GM23338 (cell line): ENCODE data around the gene AP3D1. TPM values are rescaled to one million over a fixed set of nuclear protein-coding genes. Genes with fewer than 3 reads are reported as not detected.
A peak's percentile ranks its signal among the peaks of the same experiment; 100 is the strongest.

Experiments used
- ATAC-seq: fragments of 200-7000 bp; cut with Tn5 transposase; 3 replicates; pipeline ENCODE4 v1.9.1; 2020
- DNase-seq: peaks from one replicate; pipeline ENCODE4 v3.0.0-alpha.2; 2015; ENCODE audit warnings: low spot score
- H2AFZ ChIP-seq: fragments of 200-600 bp; sonication (generic); 2 replicates; pipeline ENCODE4 v1.8.0; 2016; ENCODE audit warnings: antibody characterized with exemption, mild to moderate bottlenecking, moderate library complexity
- H3F3A ChIP-seq: fragments of 200-600 bp; sonication (generic); replicated peaks from 2 replicates; pipeline ENCODE4 v1.8.0; 2017; ENCODE audit warnings: antibody characterized with exemption, mixed run types, low read depth
- H3K27ac ChIP-seq: fragments of 200-600 bp; sonication (generic); 2 replicates; pipeline ENCODE4 v1.6.1; 2016; ENCODE audit warnings: low read depth
- H3K27me3 ChIP-seq: fragments of 200-600 bp; sonication (generic); 2 replicates; pipeline ENCODE4 v1.8.0; 2016; ENCODE audit warnings: mild to moderate bottlenecking, mixed run types, moderate library complexity; ENCODE audit not compliant: insufficient read depth
- H3K36me3 ChIP-seq: fragments of 200-600 bp; sonication (generic); 2 replicates; pipeline ENCODE4 v1.8.0; 2016; ENCODE audit warnings: mild to moderate bottlenecking; ENCODE audit not compliant: insufficient read depth
- H3K4me1 ChIP-seq: fragments of 200-600 bp; sonication (generic); 2 replicates; pipeline ENCODE4 v1.8.0; 2016; ENCODE audit warnings: mild to moderate bottlenecking, moderate library complexity; ENCODE audit not compliant: insufficient read depth
- H3K4me2 ChIP-seq: fragments of 200-600 bp; sonication (generic); 2 replicates; pipeline ENCODE4 v1.7.1; 2017; ENCODE audit warnings: mixed run types
- H3K4me3 ChIP-seq: fragments of 200-600 bp; sonication (generic); 2 replicates; pipeline ENCODE4 v1.6.1; 2016; ENCODE audit warnings: mixed run types
- H3K79me2 ChIP-seq: fragments of 200-600 bp; sonication (generic); replicated peaks from 2 replicates; pipeline ENCODE4 v1.8.0; 2017; ENCODE audit warnings: mild to moderate bottlenecking; ENCODE audit not compliant: insufficient read depth
- H3K9me2 ChIP-seq: fragments of 200-600 bp; sonication (generic); 2 replicates; pipeline ENCODE4 v1.8.0; 2017; ENCODE audit not compliant: insufficient read depth
- H4K20me1 ChIP-seq: fragments of 200-600 bp; sonication (generic); replicated peaks from 2 replicates; pipeline ENCODE4 v1.8.0; 2017; ENCODE audit warnings: mild to moderate bottlenecking; ENCODE audit not compliant: insufficient read depth
- H3K27ac Mint-ChIP-seq: 2 replicates; pipeline ENCODE4 v1.8.0; 2020; ENCODE audit warnings: inconsistent platforms, mild to moderate bottlenecking, moderate library complexity, mixed read lengths
- H3K27me3 Mint-ChIP-seq: 3 replicates; pipeline ENCODE4 v1.8.0; 2022; ENCODE audit warnings: low read depth, mild to moderate bottlenecking, moderate library complexity, mixed read lengths, inconsistent platforms; ENCODE audit not compliant: insufficient read depth, poor library complexity
- H3K36me3 Mint-ChIP-seq: 3 replicates; pipeline ENCODE4 v1.8.0; 2021; ENCODE audit warnings: low read depth, mild to moderate bottlenecking, inconsistent platforms, moderate library complexity, mixed read lengths
- H3K4me1 Mint-ChIP-seq: 3 replicates; pipeline ENCODE4 v1.8.0; 2020; ENCODE audit warnings: mild to moderate bottlenecking, inconsistent platforms, mixed read lengths
- H3K4me3 Mint-ChIP-seq: 3 replicates; pipeline ENCODE4 v1.8.0; 2021; ENCODE audit warnings: moderate library complexity, mild to moderate bottlenecking, inconsistent platforms, mixed read lengths
- H3K9me3 Mint-ChIP-seq: 3 replicates; pipeline ENCODE4 v1.8.0; 2020; ENCODE audit warnings: moderate library complexity, mild to moderate bottlenecking, inconsistent platforms, mixed read lengths
- CREB1 ChIP-seq: fragments of 250-450 bp; sonication (Bioruptor Pico); IDR thresholded peaks from 2 replicates; pipeline ENCODE4 v1.5.0; 2020; ENCODE audit warnings: low read depth, mild to moderate bottlenecking, moderate library complexity
- EZH2 ChIP-seq: fragments of 200-600 bp; sonication (generic); IDR thresholded peaks from one replicate; pipeline ENCODE4 v1.8.0; 2017; ENCODE audit warnings: antibody characterized with exemption, mild to moderate bottlenecking, low read depth; ENCODE audit not compliant: unreplicated experiment
- EZH2phosphoT487 ChIP-seq: fragments of 200-600 bp; sonication (generic); IDR thresholded peaks from one replicate; pipeline ENCODE4 v1.8.1; 2018; ENCODE audit warnings: antibody characterized with exemption; ENCODE audit not compliant: unreplicated experiment
- POLR2AphosphoS5 ChIP-seq: IDR thresholded peaks from 2 replicates; pipeline ENCODE4 v1.6.1; 2016; ENCODE audit warnings: antibody characterized with exemption, low read depth
- ZNF114 ChIP-seq: fragments of 250-450 bp; sonication (Bioruptor Pico); IDR thresholded peaks from 2 replicates; pipeline ENCODE4 v1.5.0; 2020; ENCODE audit warnings: mild to moderate bottlenecking, moderate library complexity
- ZNF331 ChIP-seq: fragments of 250-450 bp; sonication (Bioruptor Pico); IDR thresholded peaks from 2 replicates; pipeline ENCODE4 v1.5.0; 2020; ENCODE audit warnings: low read depth, mild to moderate bottlenecking, moderate library complexity
- polyA plus RNA-seq: library from polyadenylated mRNA; unstranded; fragments of >200 nt; fragmentation: Nextera tagmentation; extraction: Ambion mirVana; gene quantifications from 2 replicates; pipeline ENCODE4 v1.2.1, GENCODE V29; 2016
- total RNA-seq: library from RNA; depleted of rRNA; stranded (reverse); fragments of >200 nt; shearing (Covaris generic); gene quantifications from 2 replicates; pipeline ENCODE4 v1.2.3, GENCODE V29; 2014
- TF ChIP-seq, protein P1 (sequence below), 2 experiments: fragments of 200-600 bp in 1 of 2; sonication (generic) in 1 of 2; conservative IDR thresholded peaks; 2 replicates each; pipeline versions ENCODE4 v1.5.1 to v1.6.1; 2016 to 2017; ENCODE audit warnings: antibody characterized with exemption in 2 of 2, low read depth in 2 of 2, mild to moderate bottlenecking in 2 of 2, moderate library complexity in 1 of 2
- TF ChIP-seq, protein P2 (sequence below): IDR thresholded peaks from 2 replicates; pipeline ENCODE4 v1.6.1; 2016; ENCODE audit warnings: antibody characterized with exemption

Gene AP3D1
- total and polyA plus RNA-seq, 2 experiments from 2014 or later, result 101 to 236 TPM

DNA sequence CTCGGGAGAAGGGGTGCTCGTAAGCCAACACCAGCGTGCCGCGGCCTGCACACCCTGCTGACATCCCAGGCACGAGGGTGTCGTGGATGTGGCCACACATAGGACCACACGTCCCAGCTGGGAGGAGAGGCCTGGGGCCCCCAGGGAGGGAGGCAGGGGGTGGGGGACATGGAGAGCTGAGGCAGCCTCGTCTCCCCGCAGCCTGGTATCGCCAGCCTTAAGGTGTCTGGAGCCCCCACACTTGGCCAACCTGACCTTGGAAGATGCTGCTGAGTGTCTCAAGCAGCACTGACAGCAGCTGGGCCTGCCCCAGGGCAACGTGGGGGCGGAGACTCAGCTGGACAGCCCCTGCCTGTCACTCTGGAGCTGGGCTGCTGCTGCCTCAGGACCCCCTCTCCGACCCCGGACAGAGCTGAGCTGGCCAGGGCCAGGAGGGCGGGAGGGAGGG is 52.3 kb downstream of the AP3D1 start:
- no peaks in the 10 kb centered on the region for H3K79me2 ChIP-seq
- no peaks in the 10 kb centered on the region; the same call in none of the 2 replicates for H4K20me1 ChIP-seq

GRCh38 chr19:2097886-2098327 is 53.5 kb downstream of the AP3D1 start:
- Mint-ChIP-seq H3K27me3 (peaks cover 9% of the 10 kb centered on the region), H3K36me3 (peaks cover 20% of the 10 kb centered on the region), H3K4me3 (peak overlapping the region; percentile 34; the same call in 1 of the 3 replicates), H3K9me3 (no peaks in the 10 kb centered on the region), H3K4me1 (peaks cover 4% of the 10 kb centered on the region; the same call in 1 of the 3 replicates), H3K27ac (no peak overlapping the region)
- no peaks in the 10 kb centered on the region for H3K27me3 ChIP-seq
- H3K27ac ChIP-seq, result no peak overlapping the region
- no peaks in the 10 kb centered on the region for H3K79me2 ChIP-seq
- no peaks in the 10 kb centered on the region for H3K9me2 ChIP-seq
- no peak overlapping the region; the same call in 1 of the 2 replicates for H3K4me2 ChIP-seq
- no peak overlapping the region for H3K4me3 ChIP-seq
- no peaks in the 10 kb centered on the region; the same call in none of the 2 replicates for H4K20me1 ChIP-seq
- H3K4me1 ChIP-seq, result no peaks in the 10 kb centered on the region; the same call in 1 of the 2 replicates
- peaks cover 16% of the 10 kb centered on the region; the same call in 1 of the 2 replicates for H3F3A ChIP-seq
- H3K36me3 ChIP-seq, result 0 out of 2 replicates have a peak, but pooled peaks cover 3% of the 10 kb centered on the region
- TF ChIP-seq EZH2, result no peak
- no peak for TF ChIP-seq EZH2phosphoT487
- TF ChIP-seq ZNF114 (CRISPR knock-in tag), result no peak
- TF ChIP-seq, protein P1, sequence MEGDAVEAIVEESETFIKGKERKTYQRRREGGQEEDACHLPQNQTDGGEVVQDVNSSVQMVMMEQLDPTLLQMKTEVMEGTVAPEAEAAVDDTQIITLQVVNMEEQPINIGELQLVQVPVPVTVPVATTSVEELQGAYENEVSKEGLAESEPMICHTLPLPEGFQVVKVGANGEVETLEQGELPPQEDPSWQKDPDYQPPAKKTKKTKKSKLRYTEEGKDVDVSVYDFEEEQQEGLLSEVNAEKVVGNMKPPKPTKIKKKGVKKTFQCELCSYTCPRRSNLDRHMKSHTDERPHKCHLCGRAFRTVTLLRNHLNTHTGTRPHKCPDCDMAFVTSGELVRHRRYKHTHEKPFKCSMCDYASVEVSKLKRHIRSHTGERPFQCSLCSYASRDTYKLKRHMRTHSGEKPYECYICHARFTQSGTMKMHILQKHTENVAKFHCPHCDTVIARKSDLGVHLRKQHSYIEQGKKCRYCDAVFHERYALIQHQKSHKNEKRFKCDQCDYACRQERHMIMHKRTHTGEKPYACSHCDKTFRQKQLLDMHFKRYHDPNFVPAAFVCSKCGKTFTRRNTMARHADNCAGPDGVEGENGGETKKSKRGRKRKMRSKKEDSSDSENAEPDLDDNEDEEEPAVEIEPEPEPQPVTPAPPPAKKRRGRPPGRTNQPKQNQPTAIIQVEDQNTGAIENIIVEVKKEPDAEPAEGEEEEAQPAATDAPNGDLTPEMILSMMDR (conservative IDR thresholded peaks at IDR 0.05; ENCODE audit: low read depth in 2 of 2), result no peak
- TF ChIP-seq, protein P2, sequence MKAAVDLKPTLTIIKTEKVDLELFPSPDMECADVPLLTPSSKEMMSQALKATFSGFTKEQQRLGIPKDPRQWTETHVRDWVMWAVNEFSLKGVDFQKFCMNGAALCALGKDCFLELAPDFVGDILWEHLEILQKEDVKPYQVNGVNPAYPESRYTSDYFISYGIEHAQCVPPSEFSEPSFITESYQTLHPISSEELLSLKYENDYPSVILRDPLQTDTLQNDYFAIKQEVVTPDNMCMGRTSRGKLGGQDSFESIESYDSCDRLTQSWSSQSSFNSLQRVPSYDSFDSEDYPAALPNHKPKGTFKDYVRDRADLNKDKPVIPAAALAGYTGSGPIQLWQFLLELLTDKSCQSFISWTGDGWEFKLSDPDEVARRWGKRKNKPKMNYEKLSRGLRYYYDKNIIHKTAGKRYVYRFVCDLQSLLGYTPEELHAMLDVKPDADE, result no peak
- no peak for TF ChIP-seq POLR2AphosphoS5
- no peak for TF ChIP-seq ZNF331 (CRISPR knock-in tag)
- H2AFZ ChIP-seq, result no peak overlapping the region
- DNase-seq (peak; percentile 48), ATAC-seq (peak; percentile 0; the same call in 1 of the 3 replicates)

More for the DNA sequence above, 52.3 kb downstream of the AP3D1 start:
- Histone ChIP-seq H3K4me1 (no peaks in the 10 kb centered on the region; the same call in 1 of the 2 replicates), H3K27ac (no peak overlapping the region), H2AFZ (no peak overlapping the region), H3K36me3 (0 out of 2 replicates have a peak, but pooled peaks cover 5% of the 10 kb centered on the region), H3K9me2 (no peaks in the 10 kb centered on the region), H3K27me3 (no peaks in the 10 kb centered on the region), H3F3A (peaks cover 16% of the 10 kb centered on the region; the same call in 1 of the 2 replicates), H3K4me2 (no peak overlapping the region), H3K4me3 (no peak overlapping the region)
- H3K27me3 Mint-ChIP-seq, result peaks cover 10% of the 10 kb centered on the region
- DNase-seq (no peak), ATAC-seq (no peak)
- peaks cover 27% of the 10 kb centered on the region for H3K36me3 Mint-ChIP-seq
- TF ChIP-seq CREB1 (CRISPR knock-in tag) (no peak), POLR2AphosphoS5 (peak; percentile 25; the same call in 1 of the 2 replicates)
- H3K4me3 Mint-ChIP-seq, result no peak overlapping the region
- peaks cover 4% of the 10 kb centered on the region; the same call in 1 of the 3 replicates for H3K4me1 Mint-ChIP-seq
- H3K9me3 Mint-ChIP-seq, result 0 out of 3 replicates have a peak, but pooled peaks cover under 1% of the 10 kb centered on the region
- H3K27ac Mint-ChIP-seq, result no peak overlapping the region
